ENCODE results near the gene PAX2. TPM values are rescaled to one million over a fixed set of nuclear protein-coding genes. Genes with fewer than 3 reads are reported as not detected.

Gene PAX2
- total and polyA plus RNA-seq, 3 donors from 2014 or later, result 1.1 to 3.7 (median 1.5) TPM

- intact Hi-C loops (cut with DNase I; ENCODE audit: low total_unique reads), result no loop called here
- Histone ChIP-seq H3K27ac (no peak overlapping the region), H3K4me3 (no peak overlapping the region), H3K27me3 (no peaks in the 10 kb centered on the region), H3K36me3 (ENCODE audit: low read depth, missing control alignments) (no peaks in the 10 kb centered on the region), H3K4me1 (no peaks in the 10 kb centered on the region), H3K9me3 (no peaks in the 10 kb centered on the region)
- TF ChIP-seq POLR2A (IDR thresholded peaks at IDR 0.05), result no peak
- no peak for TF ChIP-seq CTCF (IDR thresholded peaks at IDR 0.05)
- DNase-seq, result no peak
- 62 to 70% methylated on average over 6 of the region's 6 CpGs for WGBS, 2 donors
These were observed 58.1 kb downstream of the PAX2 start for GRCh38 chr10:100803492-100803891.

- no peak for DNase-seq
- Histone ChIP-seq H3K27ac (no peak overlapping the region), H3K4me1 (no peaks in the 10 kb centered on the region), H3K27me3 (no peaks in the 10 kb centered on the region), H3K9me3 (no peaks in the 10 kb centered on the region), H3K36me3 (ENCODE audit: low read depth, missing control alignments) (no peaks in the 10 kb centered on the region), H3K4me3 (no peak overlapping the region)
- intact Hi-C loops (cut with DNase I; ENCODE audit: low total_unique reads), result no loop called here
- 71 to 74% methylated on average over 7 of the region's 7 CpGs for WGBS, 2 donors
- TF ChIP-seq CTCF (IDR thresholded peaks at IDR 0.05), result no peak
- no peak for TF ChIP-seq POLR2A (IDR thresholded peaks at IDR 0.05)
These were observed 58.5 kb downstream of the PAX2 start for GRCh38 chr10:100803908-100804307.

- no peaks in the 10 kb centered on the region for H3K27me3 ChIP-seq
- H3K4me3 ChIP-seq, result no peak overlapping the region
- TF ChIP-seq CTCF (IDR thresholded peaks at IDR 0.05), result no peak
- H3K36me3 ChIP-seq (ENCODE audit: low read depth, missing control alignments), result no peaks in the 10 kb centered on the region
- H3K27ac ChIP-seq, result no peak overlapping the region
- H3K9me3 ChIP-seq, result no peaks in the 10 kb centered on the region
- 74 to 80% methylated on average over 14 of the region's 14 CpGs for WGBS, 2 donors
- no peaks in the 10 kb centered on the region for H3K4me1 ChIP-seq
- no peak for DNase-seq
- intact Hi-C loops (cut with DNase I; ENCODE audit: low total_unique reads), result no loop called here
These were observed 60.4 kb downstream of the PAX2 start for GRCh38 chr10:100805543-100806355.

GRCh38 chr10:100806356-100806645 is 60.9 kb downstream of the PAX2 start:
- H3K27ac ChIP-seq, result no peak overlapping the region
- no peaks in the 10 kb centered on the region for H3K27me3 ChIP-seq
- H3K9me3 ChIP-seq, result no peaks in the 10 kb centered on the region
- TF ChIP-seq POLR2A (IDR thresholded peaks at IDR 0.05), result no peak
- no peak for TF ChIP-seq CTCF (IDR thresholded peaks at IDR 0.05)
- intact Hi-C loops (cut with DNase I; ENCODE audit: low total_unique reads), result no loop called here
- H3K4me3 ChIP-seq, result no peak overlapping the region
- no peak for DNase-seq
- no peaks in the 10 kb centered on the region for H3K4me1 ChIP-seq
- H3K36me3 ChIP-seq (ENCODE audit: low read depth, missing control alignments), result no peaks in the 10 kb centered on the region
- WGBS, 2 donors, result 86 to 88% methylated on average over 8 of the region's 8 CpGs

All from testis (tissue), 3 donors.